ENCODE results near the gene HHLA2.

Gene HHLA2

DNA sequence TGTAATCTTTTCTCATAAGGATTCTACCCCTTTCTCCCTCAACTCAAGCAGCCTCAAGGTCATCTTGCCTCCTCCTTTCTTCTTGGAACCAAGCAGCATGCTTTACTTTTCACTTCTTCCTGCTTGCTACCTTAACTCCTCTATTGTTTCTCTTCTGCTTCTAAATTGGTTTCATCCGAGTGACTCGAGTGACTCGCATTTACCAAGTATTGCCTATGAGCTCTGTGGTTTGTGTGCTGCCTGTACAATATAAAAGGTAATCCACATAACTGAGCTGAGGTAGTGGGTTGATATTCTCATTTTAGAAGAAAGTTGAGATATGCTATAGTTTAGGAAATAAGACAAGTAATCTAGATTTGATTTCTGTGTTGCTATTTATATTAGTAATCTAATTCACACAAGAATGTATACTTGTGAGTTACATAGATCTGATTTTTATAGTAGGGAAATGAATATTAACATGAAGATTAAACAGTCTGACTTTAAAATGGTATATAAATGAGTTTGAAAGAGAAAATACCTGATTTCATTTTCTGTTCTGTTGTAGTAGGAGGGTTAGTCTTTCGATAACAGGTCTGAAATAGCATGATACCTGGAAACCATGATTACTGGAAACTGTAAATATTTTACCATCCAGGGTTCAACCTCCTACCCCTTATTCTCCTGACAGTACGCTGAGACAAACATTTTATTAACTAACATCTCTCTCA is 5.5 kb downstream of the HHLA2 start:
- no peak for DNase-seq

DNA sequence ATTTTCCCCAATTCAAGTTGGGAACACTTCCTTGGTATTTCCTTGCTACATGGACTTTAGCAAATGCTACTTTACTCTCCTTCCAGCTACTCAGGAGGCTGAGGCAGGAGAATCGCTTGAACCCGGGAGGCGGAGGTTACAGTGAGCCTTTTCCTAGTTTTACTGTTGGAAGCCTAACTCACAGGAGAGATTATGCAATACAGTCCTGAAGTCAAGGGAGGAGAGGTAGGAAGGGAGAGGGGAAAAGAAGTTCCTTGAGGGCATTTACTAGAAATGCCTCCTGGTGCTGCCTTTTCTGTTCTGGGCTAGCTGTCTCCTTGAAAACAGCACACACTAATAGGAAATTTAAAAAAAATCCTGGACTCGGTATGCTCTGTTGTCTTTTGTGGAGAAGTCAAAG is 6.2 kb downstream of the HHLA2 start:
- no peak for DNase-seq

DNA sequence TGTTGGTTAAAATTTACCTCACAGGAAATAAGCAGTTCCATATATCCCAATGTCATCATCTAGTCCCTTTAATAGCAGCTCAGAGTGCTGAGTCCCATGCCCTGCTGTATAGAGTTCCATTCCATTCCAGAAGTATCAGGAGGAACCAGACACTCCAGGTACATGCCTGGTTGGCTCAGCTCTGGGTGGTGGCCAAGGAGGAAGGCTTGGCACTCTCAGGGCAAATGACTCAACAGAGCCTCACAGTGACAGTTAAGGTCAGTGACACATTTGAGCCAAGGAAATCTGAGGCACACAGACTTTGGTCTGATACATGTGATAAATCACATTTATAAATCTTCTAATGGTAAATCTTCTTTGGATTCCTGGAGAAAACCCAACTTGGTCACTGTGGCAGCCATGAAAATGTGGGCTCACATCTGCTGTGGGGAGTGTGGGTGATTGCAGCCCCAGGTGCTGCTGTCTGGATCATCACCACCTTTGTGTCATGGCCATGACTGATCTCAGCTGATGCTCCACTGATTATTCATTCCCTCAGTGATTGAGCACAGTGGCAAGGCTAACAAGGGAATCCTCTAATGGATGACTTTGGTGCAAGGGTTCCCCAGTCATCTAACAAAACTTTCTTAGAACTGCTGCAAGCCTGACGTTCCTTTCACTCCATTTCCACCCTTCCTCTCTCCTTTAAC is 9.3 kb downstream of the HHLA2 start:
- no peak for DNase-seq

DNA sequence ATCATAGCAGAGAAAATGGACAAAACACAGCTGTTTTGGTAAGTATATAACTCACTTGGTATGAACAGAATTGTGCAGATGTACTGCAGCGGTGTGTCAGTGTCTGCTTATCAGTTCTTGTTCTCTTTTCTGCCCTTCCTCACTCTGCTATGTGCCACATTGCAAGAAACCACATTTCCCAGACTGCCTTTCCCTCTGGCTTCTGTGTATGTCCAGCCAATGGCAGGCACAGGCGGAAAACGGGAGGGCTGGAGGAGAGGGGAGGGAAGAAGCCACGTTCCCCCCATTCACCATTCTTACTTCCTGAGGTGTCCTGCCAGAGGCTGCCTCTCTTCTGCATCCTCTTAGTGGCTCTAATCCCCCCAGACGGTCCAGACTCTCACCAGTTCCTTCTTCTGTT is 15.4 kb downstream of the HHLA2 start:
- no peak for DNase-seq

DNA sequence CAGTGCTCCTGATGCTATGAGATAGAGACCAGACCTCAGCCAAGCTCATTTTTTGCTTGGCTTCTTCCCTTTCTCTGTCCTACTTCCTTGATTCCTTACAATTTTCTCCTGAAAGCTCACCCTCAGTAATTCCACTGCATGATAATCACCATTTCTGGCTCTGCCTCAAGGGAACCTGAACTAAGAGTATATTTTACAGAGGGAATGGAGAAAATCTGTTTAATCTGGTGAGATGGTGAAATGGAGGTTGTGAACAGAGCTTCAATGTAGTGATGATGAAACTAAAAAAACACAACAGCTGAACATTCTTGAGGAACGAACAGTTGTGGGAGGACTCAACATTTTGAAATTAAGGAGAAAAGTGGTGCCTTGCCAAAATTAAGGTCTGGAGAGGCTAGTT is 16.3 kb downstream of the HHLA2 start:
- peak; percentile 16 for DNase-seq

DNA sequence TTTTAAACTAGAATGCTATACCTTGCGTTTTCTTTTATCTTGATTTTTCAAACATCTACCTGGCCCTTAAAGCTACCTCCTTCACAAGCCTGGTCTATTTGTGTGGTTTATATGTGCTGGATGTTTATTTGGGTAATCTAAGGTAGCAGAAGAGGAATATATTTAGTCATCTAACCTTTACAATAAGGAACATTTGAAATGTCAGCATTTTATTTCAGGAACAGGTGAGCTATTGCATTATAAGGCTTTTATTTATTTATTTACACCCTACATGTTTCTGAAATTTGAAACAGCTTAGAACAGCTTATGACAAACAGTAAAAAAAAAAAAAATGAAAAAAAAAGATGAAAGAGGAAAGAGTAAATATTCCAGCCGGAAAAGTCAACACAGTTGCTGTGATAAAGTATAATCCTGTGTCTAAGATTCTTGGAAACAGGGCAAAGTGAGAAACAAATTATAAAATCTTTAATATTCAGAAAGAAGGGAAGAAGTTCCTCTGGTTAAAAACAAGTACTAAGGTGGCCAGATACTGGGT is 19.5 kb downstream of the HHLA2 start:
- no peak for DNase-seq

DNA sequence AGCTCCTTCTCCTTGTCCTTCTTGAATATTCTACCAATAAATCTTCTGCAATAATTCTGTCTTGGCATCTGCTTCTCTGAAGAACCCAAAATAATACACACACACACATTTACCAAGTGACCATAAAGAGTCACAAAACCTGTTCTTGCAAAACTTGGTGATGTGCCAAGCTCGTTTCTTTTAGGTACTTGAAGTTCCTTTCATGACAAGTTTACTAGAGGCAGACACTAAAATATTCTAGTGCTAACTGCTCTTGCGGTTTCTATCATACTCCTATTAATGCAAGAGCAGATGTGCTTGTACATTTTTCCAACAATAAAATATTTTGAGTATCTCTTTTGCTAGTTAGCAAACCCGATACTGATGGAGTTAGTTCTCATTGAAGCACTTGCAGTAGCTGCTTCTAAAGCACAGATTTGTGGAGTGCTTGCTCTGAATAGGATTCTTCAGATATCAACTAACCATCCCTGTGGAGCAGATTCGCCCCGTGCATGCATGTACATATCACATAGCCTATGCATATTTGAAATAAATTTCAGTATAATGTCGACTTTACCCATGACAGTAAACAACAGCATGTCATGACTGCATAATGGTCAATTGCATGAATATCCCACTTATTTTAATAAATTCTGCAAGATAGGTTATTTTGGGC is 23.2 kb downstream of the HHLA2 start:
- DNase-seq, result no peak

DNA sequence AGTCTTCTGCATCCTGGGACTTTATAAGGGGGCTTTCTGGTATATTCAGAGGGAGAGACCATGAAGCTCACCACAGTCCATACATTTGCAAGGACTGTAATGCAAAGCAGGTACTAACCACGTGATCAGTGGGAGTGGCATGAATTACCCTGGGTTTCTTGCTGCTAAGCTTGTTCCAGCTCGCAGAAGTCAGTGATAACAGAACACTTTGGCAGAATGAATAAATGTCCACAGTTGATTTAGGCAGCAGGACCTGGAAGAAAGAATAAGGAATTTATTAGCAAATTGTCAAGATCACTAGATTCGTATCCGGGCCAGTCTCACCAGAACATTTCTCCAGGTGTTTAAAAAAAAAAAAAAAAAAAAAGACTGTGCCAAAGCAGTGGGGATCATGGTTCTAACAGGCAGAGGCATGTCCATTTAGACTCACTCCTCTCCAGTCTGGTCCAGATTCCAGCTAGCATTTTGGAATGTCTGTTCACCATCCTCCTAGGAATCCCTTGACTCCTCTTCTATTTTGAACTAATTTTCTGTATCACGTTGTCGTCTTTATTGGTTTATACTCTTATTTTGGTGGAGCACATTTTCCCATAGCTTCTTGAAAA is 24.5 kb downstream of the HHLA2 start:
- no peak for DNase-seq

DNA sequence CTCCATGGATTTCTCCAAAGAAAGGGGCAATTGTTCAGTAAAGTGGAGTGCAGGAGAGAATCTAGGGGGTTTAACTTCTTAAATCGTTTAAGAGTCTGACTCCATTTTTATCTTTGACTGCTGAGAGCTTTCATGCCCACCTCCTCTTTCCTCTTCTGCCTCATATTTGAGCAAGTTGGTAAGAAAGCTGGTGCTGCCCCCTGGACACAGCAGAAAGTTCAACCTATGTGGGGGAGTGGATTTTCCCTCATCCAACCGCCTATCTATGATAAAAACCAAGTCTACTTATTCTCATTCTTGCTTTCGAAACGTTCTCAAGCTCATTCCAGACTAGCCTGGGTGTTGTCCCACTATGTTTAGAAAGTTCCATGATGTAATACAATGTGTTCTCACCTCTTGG is 26.0 kb downstream of the HHLA2 start:
- no peak for DNase-seq

DNA sequence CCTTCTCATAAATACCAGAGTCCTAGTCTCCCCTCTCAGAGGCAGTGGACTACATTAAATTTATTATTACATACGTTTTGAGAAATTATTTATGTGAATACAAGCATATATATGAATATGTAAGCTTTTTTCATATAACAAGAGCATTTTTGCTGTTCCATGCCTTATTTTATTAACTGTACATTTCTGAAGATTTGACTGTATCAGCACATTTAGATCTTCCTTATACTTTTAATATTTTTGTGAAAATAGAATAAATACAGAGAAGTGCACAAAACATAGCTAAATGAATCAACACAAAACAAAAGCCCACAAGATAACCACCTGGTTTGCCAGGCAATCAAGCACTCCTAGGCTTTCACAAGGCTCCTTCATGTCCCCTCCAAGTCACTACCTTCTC is 27.8 kb downstream of the HHLA2 start:
- DNase-seq, result no peak

DNA sequence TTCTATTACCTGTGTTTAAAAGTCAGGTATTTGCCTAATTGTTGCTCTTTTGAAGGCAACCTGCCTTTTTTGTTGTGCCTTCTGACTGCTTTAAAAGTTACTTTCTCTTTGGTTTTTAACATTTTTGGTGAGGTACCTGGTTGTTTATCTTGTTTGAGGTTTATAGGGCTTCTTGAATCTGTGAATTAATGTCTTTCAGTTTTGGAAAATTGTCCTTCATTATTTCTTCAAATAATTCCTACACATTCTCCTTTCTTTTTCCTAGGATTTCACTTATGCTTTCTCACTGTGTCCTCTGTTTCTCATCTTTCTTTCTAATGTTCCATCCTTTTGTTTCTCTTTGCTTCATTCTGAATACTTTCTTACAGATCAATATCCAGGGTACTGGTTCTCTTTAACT is 30.8 kb downstream of the HHLA2 start:
- DNase-seq, result no peak

DNA sequence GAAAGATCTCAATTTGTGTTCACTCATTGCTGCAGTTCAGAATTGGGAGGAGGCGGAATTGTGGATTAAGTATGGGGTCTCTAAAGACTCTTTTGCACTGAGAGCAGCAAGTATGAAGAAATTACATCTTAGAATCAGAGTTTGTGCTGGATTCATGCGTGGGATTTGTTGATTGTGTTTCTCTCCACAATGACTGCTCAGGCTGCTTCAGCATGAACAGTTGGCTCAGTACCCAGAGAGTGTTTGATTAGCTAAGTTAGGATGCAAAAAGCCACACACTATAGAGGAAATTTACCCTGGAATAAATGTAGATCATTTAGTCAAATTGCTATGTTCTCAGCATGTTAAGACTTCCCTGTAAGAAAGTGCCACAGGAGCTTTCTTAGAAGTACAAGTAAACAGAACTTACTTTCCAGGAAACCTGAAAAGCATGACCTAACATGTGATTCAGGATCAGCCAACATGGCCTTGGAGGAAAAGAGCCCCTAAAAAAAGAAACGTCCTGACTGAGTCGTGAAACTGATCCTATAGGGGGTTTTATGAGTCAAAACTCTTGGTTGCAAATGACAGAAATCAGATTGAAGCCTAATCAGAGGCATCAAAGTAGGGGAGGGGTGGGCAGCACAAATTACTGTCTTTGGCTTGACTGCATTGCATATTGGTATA is 32.6 kb downstream of the HHLA2 start:
- no peak for DNase-seq

DNA sequence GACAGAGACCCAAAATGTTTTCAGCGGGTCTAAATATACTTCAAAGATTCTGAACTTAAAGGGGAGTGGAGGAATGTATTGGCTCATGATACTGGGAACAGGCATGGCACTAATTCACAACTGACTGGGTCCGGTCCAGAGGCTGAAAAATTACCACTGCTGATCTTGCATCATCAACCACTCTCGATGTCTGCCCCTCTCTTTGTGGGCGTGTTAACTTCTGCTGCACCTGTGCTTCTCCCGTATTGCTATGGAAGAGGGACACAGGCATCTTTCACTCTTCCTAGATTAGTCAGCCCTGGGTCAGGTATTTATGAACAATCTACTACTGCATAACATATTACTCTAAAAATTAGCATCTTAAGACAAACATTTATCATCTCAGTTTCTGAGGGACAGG is 33.2 kb downstream of the HHLA2 start:
- DNase-seq, result no peak

DNA sequence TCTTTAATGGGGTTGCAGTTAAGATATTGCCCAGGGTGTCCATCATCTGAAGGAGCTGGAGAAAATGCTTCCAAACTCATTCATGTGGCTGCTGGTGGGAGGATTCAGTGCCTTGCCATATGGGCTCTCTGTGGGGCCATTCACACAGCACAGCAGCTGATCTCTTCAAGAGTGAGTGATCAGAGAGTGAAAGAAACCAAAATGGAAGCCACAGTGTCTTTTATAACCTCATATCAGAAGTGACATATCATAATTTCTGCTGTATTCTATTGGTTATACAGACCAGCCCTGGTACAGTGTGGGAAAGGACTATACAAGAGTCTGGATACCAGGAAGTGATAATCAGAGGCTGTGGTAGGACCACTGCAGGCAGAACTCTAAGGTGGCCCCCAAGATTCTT is 33.6 kb downstream of the HHLA2 start:
- DNase-seq, result no peak

DNA sequence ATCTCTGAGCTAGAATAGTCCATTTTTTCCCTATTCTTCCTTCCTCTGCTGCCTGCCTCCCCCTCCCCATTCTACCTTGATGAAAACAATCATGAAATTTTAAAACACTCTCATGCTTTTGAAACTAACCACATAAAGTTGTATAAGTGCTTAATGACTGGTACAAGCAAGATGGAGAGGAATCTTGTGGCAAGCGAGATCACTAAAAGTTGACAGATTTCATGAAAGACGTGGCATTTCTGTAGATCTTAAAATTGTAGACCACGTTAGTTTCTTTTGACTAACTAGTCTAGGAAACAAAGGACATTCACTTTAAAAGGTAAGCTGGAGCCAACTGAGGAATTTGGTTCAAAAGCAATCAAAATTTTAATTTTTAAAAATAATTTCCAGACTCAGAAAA is 35.4 kb downstream of the HHLA2 start:
- no peak for DNase-seq

DNA sequence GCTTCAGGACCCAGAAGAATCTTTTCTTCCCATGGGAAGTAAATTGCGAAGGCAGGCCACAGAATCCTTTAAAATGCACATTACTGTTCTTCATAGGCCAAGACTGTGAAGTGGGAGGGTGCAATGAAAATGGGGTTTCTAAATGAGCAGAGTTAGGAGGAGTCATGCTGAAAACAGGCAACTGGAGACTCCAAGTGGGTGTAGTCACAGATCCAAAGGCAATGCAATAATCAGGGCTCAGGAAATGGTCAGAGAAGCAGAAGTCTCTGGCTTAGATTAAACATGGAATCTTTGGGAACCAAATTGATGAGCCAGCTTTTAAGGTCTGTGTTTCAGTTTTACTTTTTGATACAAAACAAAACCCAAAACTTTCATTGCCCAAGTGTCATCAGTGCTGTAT is 37.6 kb downstream of the HHLA2 start:
- DNase-seq, result no peak

DNA sequence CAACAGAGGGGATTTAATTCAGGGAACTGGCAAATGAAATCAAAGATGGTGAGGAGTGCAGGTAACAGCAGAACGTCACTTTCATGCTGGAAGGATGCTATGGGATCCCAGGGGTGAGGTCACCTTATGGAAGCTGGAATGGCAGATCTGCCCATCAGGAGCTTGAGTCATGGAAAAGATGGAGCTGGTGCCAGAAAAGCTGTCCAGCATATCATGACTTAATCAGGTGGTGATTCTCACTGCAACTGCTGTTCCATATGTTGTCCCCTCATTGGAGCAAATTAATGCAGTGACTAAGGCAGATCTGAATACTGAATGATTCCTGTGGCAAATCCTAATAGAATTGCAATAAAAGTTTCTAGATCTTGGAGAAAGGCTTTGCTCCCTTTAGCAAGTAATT is 38.4 kb downstream of the HHLA2 start:
- no peak for DNase-seq

DNA sequence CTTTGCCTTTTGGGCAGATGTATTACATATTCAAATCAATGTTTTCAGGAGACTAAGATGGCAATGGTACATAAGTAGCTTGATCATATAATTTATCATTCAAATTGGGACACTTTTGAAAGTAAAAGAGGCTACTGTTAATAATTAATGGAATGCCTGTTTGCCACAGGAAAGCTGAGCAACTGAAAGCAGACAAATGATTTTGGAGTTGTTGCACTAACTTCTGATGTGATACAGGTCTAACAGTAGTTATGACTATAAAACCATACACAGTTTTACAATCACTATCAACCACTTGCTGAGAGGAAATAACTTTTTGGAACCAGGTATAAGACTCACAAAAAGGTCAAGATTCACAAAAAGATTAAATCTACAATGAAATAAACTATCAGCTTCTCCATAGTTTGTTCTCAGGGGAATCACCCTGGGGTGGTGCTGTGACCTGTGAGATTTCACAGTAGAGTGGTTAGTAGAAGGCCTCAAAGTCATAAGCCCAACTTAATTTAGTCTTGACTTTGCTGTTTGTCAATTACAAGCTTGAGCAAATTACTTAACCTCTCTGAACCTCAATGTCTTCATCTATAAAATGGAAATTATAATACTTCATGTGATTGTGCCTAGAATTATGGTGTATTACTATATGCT is 42.7 kb downstream of the HHLA2 start:
- no peak for DNase-seq

DNA sequence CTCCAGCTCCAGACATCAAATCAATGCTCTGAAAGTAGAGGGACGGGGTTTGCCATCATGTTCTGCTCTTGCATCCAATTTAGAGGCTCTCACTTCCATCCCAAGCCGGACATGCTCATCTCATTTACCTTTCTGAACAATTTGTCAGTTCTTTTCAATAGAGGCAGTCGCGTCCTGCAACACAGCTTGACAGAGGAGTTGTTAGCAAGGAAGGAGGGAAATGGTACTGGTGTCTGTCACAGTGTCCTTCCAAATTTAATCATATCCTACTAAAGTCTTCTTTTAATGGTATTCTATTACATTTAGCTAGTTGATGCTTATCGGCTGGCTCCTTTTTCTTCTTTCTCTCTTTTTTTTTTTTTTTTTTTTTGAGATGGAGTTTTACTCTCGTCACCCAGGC is 45.6 kb downstream of the HHLA2 start:
- no peak for DNase-seq

DNA sequence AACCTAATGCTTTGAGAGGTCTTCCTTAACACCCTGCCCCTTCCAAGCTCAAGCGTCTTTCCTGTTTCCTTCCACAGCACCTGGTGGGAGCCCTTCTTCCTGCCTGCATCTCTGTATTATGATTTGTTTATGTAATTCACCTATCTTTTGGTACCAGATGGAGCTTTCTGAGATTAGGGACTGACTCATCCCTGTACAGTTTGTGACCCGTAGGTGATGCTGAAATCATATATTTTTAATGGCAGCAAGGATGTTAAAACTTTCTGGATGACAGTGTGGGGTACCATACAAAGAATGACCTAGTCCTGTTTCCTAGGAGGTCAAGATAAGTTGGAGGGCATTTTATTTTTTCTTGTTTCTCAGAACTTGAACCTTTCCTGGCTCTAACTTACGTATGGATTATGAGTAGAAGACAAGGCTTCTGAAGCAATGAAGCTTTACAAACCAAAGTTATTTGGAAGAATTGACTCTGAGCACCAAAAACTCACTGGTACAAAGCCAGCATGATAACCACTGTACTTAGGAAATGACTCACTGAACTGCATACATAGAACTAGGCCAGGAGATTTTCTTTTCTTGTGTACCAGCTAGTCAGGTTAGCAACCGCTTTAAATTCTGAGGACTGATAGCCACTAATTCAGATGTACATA is 46.6 kb downstream of the HHLA2 start:
- DNase-seq, result peak; percentile 74

DNA sequence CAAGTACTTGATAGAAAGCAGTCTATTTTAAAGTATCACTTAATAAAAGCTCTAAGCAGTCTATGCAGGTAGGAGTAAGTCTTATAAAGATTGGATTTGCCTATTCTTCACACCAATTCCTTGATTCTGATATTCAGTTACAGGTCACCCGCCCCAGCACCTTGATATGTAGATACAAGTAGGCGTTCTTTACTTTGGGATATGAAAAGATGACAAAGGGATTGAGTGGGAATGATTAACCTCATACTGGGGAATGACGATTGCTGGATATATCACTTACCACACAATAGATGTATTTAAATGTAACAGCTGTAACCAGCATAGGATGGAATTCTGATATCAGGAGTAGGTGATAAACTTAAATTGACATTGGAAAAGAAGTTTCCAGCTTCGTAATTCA is 47.1 kb downstream of the HHLA2 start:
- no peak for DNase-seq
